Ammon's horn (tissue), 1 donor: ENCODE results near the gene NCS1.

Source experiments
- DNase-seq: peaks from one replicate; pipeline ENCODE4 v3.0.0-alpha.2; 2016; ENCODE audit warnings: low spot score

NCS1 gene

GRCh38 chr9:130147910-130148309 lies 24.3 kb upstream of the NCS1 start:
- no peak for DNase-seq

GRCh38 chr9:130149031-130149430 lies 23.2 kb upstream of the NCS1 start:
- no peak for DNase-seq

GRCh38 chr9:130149654-130150286 lies 22.4 kb upstream of the NCS1 start:
- DNase-seq: no peak

GRCh38 chr9:130150779-130151382 lies 21.3 kb upstream of the NCS1 start:
- no peak for DNase-seq

- no peak for DNase-seq
These were observed 17.4 kb upstream of the NCS1 start for GRCh38 chr9:130154816-130155215.

DNA sequence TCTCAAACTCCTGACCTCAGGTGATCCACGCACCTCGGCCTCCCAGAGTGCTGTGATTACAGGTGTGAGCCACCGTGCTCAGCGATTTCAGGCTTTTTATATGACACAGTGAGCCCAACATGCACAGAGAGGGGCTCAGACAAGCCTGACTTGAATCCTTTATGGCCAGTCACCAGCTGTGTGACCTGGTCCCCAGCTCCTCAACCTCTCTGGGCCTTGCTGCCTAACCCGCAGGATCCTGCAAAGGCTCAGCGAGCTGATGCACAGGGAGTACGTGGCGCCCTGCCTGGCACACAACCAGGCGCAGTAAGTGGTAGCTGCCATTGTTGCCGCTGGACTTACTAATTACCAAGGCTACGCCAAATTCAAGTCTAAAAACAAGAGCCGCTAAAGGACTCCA lies 16.6 kb upstream of the NCS1 start:
- no peak for DNase-seq

DNA sequence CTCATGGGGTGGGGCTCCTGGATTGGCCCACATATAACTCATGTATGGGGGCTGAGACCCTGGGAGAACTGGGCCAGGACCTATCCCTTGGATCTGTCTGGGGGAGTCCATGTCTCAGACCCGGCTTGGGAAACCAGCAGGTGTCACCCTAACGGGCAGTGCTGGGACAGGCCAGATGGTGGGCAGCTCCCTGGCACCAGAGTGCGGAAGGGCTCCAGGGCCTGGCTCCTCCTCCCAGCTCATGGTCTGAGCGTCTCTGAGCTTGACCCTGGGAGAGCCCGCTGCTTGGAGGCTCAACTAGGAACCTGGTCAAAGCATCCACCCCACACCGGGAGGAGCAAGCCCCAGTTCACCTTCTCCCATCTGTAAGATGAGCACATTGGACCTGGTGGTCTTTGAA lies 15.5 kb upstream of the NCS1 start:
- DNase-seq: peak; percentile 44

GRCh38 chr9:130157079-130157478 lies 15.1 kb upstream of the NCS1 start:
- DNase-seq: no peak

- no peak for DNase-seq
These were observed 14.2 kb upstream of the NCS1 start for GRCh38 chr9:130158001-130158400.

DNA sequence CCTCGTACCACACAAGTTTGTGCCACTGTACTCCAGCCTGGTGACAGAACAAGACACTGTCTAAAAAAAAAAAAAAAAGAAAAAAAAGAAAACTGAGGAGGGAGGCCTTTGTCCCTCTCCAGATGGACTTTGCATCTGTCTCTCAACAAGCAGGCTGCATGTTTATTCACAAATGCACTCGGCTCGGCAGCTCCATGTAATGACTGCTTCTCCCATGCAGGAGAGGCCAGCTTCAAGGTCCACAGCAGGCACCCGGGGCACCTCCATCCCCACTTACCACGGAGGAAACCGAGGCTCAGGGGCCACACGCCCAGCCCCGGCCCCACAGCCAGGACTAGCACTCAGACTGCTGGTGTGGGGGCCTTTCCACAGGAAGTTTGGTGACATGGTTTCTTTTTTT lies 13.1 kb upstream of the NCS1 start:
- DNase-seq: no peak

DNA sequence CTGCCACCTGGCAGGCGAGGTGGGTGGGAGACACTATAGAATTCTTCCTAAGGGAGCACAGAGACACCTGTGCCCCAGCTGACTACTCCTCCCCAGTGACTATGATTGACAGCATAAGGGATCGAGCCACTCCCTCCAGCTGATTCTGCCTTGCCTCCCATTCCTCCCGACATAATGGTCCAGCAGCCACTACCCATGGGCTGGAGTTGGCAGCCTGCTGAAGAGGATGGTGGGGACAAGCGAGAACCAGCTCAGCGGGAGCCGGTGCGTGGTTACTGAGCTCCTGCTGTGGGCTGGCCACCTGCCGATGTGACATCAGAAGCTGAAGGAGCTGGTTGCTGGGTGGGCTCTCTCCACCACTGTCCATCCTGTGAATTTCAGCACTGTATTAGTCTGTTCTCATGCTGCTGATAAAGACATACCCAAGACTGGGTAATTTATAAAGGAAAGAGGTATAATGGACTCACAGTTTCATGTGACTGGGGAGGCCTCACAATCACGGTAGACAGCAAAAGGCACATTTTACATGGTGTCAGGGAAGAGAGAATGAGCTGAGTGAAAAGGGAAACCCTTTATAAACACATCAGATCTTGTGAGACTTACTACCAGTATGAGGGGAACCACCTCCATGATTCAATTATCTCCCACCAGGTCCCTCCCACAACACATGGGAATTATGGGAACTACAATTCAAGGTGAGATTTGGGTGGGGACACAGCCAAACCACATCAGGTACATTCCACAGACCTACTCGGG lies 12.1 kb upstream of the NCS1 start:
- DNase-seq: no peak

- no peak for DNase-seq
These were observed 11.2 kb upstream of the NCS1 start for GRCh38 chr9:130160862-130161470.

GRCh38 chr9:130165579-130165978 lies 6.6 kb upstream of the NCS1 start:
- DNase-seq: no peak

- no peak for DNase-seq
These were observed 5.8 kb upstream of the NCS1 start for GRCh38 chr9:130166399-130166798.

DNA sequence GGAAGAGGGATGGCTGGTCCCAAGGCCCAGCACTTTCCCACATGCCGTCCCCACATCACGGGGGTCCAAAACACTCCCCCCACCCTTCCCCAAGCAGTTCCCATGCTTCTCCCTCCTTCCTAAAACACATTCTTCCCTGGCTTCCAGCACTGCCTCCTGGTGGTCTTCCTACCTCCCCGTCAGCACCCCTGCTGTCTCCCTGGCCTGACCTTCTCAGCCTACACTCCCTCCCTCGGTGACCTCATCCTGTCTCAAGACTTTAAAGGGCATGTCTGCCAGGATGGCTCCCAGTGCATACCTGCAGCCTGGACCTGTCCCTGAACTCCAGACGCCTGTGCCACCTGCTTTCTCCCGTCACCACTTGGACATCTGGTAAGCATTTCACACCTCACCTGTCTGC lies 4.3 kb upstream of the NCS1 start:
- peak; percentile 1 for DNase-seq

GRCh38 chr9:130171226-130172148 lies 717 bp upstream of the NCS1 start:
- no peak for DNase-seq

- DNase-seq: no peak
These were observed 858 bp downstream of the NCS1 start for GRCh38 chr9:130172858-130173665.

DNA sequence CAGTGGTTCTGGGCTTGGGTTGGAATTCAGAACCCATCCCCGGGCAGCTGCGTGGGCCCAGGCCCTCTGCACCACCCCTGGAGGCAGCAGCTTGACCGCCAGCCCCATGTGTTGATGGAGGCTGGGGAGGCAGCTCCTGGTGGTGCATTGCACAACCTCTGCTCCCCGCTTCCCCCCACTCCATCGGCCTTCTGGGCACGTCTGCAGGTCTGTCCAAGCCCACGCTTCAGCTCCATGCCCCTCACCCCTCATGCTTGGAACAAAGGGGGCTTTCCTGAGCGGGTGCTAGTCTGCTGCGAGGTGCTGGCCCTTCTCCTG lies 1.4 kb downstream of the NCS1 start:
- no peak for DNase-seq

GRCh38 chr9:130174025-130174424 lies 1.8 kb downstream of the NCS1 start:
- no peak for DNase-seq

DNA sequence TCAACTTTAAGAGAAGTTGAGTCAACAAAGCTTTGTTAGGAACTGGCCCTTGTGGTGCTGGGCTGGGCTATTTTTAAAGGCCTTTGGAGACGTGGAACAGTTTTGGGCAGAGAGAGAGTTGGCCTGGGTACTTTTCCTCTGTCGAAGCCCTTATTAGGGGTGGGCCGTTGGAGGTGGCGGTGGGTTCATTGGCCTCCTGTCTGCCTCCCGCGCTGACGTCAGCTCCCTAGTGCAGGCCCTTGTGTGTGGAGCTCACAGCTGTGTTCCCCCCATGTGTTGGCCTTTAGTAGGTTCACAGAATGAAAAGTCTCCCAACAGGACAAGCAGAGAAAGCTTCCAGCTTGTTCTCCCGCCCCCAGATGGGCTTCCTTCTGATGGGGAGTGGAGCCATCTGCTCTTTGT lies 2.7 kb downstream of the NCS1 start:
- no peak for DNase-seq

DNA sequence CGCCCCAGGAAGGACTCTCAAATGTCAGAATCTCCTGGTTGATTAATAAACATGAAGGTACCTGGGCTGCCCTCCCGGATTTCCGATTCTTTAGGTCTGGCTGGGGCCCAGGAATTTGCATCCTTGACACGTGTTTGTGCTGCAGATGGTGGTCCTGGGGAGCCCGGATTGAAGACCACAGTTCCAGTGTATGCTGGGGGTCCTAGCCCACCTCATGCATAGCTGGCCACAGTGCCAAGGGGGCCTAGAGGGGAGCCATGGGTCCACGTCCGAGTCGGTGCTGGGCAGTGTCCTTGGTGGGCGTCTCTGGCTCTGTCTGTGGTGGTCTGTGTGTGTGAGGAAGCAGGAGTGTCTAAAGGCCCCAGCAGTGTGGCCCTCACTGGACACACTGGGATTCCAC lies 3.2 kb downstream of the NCS1 start:
- DNase-seq: no peak
